ENCODE data around the gene KRT34.

DNA sequence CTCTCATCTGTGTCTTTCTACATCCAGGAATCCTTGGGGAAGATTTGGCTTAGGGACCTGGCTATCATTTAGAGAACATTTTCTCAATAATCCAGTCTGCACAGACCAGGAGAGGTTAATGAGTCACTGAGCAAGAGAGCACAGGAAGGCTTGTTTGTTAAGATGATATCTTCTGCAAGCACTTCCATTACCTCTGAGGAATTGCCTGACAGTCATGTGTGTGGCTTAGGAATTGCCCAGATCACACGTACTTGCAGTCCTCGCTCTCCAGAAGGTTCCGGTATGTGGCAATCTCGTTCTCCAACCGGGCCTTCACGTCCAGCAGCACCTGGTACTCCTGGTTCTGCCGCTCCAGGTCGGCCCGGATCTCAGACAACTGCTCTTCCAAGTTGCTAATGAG, 39.0 kb upstream of the KRT34 start:
- TF ChIP-seq, protein P1, sequence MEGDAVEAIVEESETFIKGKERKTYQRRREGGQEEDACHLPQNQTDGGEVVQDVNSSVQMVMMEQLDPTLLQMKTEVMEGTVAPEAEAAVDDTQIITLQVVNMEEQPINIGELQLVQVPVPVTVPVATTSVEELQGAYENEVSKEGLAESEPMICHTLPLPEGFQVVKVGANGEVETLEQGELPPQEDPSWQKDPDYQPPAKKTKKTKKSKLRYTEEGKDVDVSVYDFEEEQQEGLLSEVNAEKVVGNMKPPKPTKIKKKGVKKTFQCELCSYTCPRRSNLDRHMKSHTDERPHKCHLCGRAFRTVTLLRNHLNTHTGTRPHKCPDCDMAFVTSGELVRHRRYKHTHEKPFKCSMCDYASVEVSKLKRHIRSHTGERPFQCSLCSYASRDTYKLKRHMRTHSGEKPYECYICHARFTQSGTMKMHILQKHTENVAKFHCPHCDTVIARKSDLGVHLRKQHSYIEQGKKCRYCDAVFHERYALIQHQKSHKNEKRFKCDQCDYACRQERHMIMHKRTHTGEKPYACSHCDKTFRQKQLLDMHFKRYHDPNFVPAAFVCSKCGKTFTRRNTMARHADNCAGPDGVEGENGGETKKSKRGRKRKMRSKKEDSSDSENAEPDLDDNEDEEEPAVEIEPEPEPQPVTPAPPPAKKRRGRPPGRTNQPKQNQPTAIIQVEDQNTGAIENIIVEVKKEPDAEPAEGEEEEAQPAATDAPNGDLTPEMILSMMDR (IDR thresholded peaks at IDR 0.05), result no peak
- TF ChIP-seq EZH2 (IDR thresholded peaks at IDR 0.05), result no peak
- TF ChIP-seq EZH2phosphoT487 (IDR thresholded peaks at IDR 0.05), result no peak

All from neural progenitor cell (in vitro differentiated cells).